ENCODE measurements around the gene RNF152. TPM values are rescaled to one million over a fixed set of nuclear protein-coding genes. Genes with fewer than 3 reads are reported as not detected.

The RNF152 gene
- total RNA-seq, 1 donor from 2014 or later = 7.7 TPM

GRCh38 chr18:61852496-61852895 lies 40.3 kb downstream of the RNF152 start:
- ATAC-seq = no peak

GRCh38 chr18:61851940-61852451 lies 40.8 kb downstream of the RNF152 start:
- no peak for ATAC-seq

GRCh38 chr18:61851279-61851678 lies 41.5 kb downstream of the RNF152 start:
- no peak for ATAC-seq

GRCh38 chr18:61850756-61851155 lies 42.1 kb downstream of the RNF152 start:
- no peak for ATAC-seq

- no peak for ATAC-seq
Measured at GRCh38 chr18:61847164-61847791, 45.5 kb downstream of the RNF152 start.

- ATAC-seq = no peak
Measured at GRCh38 chr18:61845197-61845596, 47.6 kb downstream of the RNF152 start.

- no peak for ATAC-seq
Measured at GRCh38 chr18:61844726-61845125, 48.1 kb downstream of the RNF152 start.

- ATAC-seq = no peak
Measured at GRCh38 chr18:61842146-61842545, 50.7 kb downstream of the RNF152 start.

GRCh38 chr18:61841706-61842105 lies 51.1 kb downstream of the RNF152 start:
- ATAC-seq = no peak

GRCh38 chr18:61840324-61840723 lies 52.5 kb downstream of the RNF152 start:
- no peak for ATAC-seq

- no peak for ATAC-seq
Measured at GRCh38 chr18:61838521-61838920, 54.3 kb downstream of the RNF152 start.

GRCh38 chr18:61833978-61834377 lies 58.8 kb downstream of the RNF152 start:
- no peak for ATAC-seq

- ATAC-seq = no peak
Measured at GRCh38 chr18:61833387-61833786, 59.4 kb downstream of the RNF152 start.

GRCh38 chr18:61832858-61833257 lies 59.9 kb downstream of the RNF152 start:
- ATAC-seq = no peak

GRCh38 chr18:61831071-61831470 lies 61.7 kb downstream of the RNF152 start:
- no peak for ATAC-seq

GRCh38 chr18:61829108-61829507 lies 63.7 kb downstream of the RNF152 start:
- ATAC-seq = no peak

- ATAC-seq = no peak
Measured at GRCh38 chr18:61827591-61827990, 65.2 kb downstream of the RNF152 start.

GRCh38 chr18:61825386-61825785 lies 67.4 kb downstream of the RNF152 start:
- no peak for ATAC-seq

- ATAC-seq = no peak
Measured at GRCh38 chr18:61824733-61825363, 68.0 kb downstream of the RNF152 start.

- ATAC-seq = no peak
Measured at GRCh38 chr18:61823595-61823994, 69.2 kb downstream of the RNF152 start.

- ATAC-seq = no peak
Measured at GRCh38 chr18:61822879-61823278, 69.9 kb downstream of the RNF152 start.

- ATAC-seq = no peak
Measured at GRCh38 chr18:61821748-61822147, 71.1 kb downstream of the RNF152 start.

GRCh38 chr18:61820882-61821281 lies 71.9 kb downstream of the RNF152 start:
- ATAC-seq = no peak

GRCh38 chr18:61817086-61817485 lies 75.7 kb downstream of the RNF152 start:
- ATAC-seq = no peak

All from esophagus mucosa (tissue), 1 donor.